ENCODE measurements around the gene GLP1R.

Gene GLP1R

DNA sequence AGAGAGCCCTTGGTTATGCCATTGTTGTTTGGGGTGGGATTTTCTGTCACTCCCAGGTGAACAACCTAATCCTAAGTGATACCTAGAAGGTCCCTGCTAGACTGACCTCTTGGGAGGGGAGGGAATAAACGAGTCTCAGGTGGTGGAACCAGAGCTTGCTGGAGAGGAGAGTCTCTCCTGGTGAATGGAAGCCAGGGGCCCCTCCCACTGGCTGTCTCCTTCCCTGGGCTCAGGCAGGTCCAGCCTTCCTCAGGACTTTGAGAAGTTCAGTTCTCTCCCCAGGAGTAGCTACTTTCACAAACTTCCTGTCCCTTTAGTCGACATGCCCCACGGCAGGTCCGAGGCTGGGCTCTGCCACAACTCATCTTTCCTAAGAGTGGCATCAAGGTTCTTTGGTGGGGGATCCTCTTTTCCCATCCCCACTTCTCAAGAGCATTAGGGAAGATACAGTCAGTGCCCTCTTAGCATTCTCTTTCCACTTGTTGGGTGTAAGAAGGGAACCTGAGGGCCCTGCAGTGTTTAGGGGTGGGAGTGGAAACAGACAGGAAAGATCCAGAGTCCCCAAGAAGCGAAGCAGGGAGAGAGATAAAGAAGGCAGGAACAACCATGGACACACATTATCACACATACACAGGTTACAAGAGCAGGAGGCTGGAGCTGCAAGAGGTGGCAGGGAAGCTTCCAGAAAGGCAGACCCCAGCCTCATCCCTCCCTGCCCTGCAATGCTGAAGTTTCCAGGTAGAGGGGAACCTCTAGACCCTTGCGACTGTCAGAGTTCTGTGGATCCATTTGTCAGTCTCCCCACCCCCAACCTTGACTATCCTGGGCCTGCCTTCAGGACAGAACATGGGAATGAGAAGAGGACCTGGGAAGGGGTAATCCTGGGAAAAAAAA, 900 bp upstream of the GLP1R start:
- DNase-seq: no peak

DNA sequence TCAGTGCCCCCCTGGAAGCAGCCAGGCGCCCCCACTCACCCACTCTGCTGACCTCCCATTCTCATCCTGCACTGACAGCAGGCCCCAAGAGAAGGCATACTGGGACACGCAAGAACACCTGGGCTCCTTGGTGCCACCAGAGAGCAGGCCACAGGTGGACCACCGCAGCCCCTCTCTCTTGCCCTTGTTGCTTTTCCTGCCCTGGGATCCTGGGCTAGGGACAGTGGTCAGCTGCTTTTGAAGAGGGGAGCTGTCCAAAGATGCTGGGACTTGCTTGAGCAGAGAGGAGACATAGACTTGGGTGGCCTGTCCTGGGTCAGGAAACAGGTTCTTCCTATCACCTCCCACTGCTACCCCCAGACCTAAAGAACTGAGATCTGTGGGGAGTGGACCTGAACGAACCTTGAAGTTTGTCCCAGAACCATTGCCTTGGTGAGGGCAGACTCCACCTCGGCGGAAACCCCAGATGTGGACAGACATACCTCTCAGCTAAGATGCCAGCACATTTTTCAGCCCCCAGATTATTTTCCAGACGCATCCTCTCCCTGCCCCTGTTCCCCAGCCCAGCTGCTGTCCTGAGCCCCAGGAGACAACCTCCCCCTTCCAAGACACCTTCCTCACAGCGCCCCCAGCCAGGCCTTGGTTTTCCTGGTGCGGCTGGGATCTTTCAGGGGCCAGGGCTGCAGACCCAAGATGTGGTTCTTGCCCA, 1.1 kb downstream of the GLP1R start:
- no peak for DNase-seq

DNA sequence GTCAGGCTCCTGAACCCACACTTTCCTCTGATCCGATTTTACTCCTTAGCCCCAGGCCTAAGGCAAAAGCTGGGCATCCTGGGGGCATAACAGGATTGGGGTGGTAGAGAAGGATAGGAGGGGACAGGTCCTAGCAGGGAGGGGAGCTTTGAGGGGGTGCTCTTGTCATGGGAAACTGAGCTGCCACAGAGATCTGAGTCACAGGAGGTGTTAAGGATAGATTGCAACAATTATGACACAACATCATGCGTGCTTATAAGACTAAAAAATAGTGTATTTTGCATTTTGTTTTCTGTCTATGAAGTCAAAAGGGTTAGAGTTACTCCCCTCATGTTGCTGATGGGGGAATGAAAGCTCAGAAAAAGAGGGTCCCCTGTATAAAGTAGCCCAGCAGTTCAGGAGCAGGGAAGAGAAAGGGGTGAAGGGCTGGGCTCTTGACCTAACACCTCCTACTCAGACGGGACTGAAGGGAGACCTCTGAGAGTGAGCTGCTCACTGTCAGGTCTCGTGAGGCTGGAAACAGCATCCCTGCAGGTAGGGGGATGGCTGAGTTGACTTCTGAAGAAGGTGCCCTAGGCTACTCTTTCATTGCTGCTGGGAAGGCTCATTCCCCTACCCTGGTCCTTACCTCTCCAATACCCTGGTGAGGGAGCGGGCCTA, 2.0 kb downstream of the GLP1R start:
- no peak for DNase-seq

DNA sequence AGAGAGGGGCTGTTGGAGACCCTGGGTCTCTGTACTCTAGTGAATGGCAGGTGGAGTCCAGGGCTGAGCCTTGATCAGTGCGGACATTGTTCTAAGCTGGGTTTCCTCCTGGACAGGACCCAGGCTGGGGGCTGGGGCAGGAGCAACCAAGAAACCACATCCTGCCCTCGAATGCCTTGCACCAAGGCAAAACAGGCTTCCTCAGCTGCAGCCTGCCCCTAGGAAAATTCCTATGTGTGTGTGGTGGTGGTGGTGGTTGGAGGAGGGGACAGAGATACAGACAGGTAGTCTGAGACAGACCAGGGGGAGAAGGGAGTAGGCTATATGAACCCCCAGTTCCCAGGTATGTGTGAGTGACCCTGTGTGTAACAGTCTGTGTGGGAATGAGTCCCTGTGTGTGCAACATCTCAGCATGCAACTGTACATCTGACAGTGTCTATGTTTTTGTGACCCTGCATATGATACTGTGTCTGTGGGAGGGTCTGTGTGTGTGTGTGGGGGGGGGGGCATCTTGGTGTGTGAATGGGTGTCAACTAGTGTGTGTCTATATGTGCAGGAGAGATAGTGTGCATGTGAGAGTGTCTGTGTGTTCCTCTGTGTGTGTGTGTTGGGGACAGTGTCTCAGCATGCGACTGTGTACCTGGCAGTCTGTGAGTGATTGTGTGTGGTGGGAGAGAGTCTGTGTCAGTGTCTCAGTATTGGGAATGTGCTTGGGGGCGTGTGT, 3.0 kb downstream of the GLP1R start:
- no peak for DNase-seq

DNA sequence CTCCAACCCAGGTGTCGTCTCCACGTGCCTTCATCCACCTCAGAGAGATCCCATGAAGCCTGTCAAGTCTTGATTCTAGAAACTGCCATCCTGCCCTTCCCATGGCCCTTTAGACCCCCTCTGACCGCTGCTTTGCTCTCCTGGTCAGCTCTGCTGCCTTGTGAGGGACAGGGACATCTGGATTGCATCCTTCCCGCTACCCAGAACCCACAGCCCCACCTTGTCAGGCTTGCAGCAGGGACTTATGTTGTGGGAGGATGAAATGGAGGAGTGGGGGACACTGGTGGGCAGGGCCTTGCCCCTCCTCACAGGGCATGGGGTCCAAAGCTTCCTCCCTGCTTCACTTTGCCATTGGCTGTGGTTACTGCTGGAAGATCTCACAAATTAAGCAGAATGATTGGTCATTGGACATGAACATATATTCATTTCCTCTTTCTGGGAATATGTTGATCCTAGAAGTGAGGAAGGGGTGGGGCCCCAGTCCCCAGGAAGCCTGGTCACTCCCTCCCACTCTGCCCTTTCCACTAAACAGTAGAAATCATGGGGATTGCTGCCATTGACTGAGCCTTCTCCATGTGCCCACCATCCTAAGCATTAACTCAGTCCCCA, 4.5 kb downstream of the GLP1R start:
- no peak for DNase-seq

DNA sequence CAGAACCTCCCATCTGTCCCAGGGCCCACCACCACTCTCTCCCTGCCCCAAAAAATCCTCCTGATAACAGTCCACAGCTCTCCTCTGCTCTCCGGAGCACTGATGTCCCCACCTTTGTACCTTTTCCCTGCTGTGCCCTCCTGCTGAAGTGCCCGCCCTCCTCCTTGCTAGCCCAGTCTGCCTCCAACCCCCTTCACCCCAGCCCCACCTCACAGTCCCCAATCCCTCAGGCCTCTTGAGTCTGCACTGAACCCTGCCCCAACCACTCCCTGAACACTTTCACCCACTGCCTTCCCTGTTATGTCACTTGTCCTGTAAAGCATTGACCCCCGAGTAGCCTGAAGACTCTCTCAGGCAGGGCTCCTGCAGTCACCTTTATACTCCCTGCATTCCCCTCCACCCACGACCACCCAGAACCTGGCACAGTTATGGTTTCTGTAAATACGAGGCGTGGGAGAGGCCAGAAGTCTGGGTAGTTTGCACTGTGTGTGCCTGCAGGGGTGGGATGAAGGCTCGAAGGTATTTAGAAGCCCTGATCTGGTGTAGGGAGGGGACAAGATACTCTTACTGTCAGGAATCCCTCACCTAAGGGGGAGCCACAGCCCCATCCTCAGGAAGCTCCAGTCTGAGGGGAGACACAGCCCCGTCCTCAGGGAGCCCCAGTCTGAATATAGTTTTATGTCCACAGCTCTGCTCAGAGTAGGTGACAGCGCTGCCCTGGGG, 5.4 kb downstream of the GLP1R start:
- DNase-seq: no peak

DNA sequence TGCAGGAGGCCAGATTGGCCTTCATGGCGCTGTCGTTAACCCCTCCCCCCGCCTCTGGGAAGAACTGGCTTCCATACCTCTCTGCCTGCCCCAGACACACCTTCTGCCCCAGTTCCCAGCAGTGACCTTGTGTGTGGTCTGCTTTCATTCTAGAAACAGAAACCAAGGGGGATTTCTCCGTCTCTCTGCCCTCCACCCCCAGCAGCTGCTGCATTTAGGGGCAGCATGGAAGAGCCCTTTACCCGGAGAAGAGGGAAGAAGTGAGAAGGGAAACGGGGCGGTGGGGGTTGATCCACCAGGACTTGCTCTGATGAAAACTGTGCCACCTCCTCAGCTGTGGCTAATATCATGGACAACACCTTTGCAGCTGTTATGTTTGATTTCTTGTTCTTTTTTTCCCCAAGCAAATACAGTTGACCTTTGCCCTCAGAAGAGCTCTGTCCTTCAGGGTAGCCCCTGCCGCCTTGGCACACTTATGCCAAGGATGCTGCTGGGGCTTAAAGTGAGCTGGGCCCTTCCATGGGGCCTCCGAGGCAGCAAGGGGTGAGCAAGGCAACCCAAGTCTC, 6.1 kb downstream of the GLP1R start:
- no peak for DNase-seq

DNA sequence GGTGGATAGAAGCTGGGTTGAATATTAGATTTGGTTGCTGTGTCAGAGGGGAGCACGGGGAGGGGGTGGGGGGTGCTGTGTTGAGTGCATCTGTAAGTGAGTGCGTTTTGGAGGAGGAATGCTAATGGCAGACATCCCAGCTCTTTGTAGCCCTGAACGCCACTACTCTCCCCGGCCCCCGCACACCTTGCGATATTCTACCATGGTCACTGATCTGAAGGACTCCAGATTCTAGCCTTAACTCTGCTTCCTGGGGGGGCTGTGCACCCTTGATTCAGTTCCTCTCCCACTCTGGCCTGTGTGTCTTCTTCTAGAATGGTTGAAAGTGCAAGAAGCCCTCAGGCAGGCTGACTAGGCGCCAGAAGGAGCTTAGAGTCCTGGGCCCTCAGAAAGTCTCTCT, 7.1 kb downstream of the GLP1R start:
- no peak for DNase-seq

DNA sequence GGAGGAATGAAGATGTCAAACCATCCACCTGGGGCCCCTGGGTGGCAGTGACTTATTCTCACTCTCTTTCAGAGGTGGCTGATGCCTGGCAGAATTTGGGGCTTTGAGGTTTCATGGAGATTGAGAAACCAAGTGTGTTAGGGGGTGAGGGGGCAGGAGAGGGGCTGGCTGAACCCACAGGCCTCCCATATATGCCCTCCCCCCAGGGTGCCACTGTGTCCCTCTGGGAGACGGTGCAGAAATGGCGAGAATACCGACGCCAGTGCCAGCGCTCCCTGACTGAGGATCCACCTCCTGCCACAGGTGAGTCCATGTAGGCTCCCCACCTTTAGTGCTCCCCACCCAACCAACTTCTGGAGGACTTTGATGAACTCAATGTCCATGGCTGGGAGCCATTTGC, 7.6 kb downstream of the GLP1R start:
- DNase-seq: no peak

DNA sequence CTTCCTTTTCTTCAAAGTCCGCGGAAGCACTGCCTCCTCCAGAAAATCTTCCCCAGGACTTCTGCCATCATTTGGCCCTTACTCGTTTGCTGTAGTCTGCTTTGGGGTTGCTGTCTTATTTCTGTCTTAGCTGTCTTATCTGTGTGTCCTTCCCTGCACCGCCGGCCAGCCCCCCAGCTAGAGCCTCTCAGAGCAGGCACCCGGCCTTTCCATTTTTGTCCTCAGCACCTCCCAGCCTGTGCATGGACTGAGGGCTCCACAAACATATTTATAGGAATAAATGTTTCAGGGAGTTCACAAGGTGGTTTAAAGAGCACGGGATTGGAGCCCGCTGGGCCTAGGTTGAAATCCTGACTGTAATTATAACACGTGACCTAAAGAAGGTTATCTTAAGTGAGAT, 8.1 kb downstream of the GLP1R start:
- DNase-seq: no peak

DNA sequence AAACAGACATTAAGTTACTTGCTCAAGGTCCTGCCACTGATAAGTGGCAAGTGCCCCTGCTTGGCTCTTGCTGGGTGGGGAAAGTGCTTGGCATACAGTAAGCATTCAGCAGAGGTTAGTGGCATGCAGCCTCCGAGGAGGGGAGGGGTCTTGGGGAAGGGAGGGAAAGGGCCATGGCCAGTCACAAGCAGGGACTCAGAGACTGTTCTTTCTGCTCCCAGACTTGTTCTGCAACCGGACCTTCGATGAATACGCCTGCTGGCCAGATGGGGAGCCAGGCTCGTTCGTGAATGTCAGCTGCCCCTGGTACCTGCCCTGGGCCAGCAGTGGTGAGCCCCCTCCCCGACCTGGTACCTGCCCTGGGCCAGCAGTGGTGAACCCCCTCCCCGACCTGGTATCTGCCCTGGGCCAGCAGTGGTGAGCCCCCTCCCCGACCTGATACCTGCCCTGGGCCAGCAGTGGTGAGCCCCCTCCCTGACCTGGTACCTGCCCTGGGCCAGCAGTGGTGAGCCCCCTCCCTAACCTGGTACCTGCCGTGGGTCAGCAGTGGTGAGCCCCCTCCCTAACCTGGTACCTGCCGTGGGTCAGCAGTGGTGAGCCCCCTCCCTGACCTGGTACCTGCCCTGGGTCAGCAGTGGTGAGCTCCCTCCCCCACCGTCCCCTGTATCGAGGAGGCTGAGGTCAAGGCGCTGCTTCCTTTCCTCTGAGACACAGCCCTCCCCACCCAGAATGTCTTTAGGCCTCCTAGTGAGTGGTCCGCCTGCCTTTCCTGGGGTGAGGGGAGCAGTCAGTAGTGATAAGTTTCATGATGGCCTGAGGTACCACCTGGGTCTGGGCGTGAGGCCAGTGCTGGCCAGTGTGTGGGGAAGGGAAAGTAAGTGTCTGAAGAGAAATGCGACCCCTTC, 8.9 kb downstream of the GLP1R start:
- no peak for DNase-seq

DNA sequence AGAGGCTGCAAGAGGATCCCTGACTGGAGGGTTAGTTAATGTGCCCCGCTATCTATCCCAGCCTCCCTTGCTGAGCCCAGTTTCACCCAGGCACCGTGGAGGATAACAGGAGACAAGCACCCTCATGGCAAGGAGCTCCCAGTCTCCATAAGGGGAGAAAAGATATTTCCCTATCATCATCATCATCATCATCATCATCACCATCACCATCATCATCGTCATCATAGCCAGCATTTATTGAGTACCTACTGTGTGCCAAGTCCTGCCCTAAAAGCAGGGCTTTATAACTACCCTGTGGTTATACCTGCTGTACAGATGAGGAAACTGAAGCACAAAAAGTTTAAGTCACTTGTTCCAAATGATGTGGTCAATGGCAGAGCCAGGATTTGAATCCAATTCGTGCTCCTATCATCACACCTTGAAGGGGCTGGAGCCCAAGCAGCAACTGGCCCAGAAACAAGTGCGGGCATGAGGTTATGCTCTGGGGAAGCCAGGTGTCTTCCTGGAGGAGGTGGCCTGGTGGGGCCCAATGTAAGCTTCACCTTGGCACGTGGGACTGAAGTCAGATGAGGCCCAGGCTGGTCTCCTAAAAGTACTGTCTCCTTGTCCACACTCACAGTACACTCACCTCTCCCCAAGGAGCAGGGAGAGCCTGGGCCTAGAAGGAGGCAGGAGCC, 10.0 kb downstream of the GLP1R start:
- no peak for DNase-seq

DNA sequence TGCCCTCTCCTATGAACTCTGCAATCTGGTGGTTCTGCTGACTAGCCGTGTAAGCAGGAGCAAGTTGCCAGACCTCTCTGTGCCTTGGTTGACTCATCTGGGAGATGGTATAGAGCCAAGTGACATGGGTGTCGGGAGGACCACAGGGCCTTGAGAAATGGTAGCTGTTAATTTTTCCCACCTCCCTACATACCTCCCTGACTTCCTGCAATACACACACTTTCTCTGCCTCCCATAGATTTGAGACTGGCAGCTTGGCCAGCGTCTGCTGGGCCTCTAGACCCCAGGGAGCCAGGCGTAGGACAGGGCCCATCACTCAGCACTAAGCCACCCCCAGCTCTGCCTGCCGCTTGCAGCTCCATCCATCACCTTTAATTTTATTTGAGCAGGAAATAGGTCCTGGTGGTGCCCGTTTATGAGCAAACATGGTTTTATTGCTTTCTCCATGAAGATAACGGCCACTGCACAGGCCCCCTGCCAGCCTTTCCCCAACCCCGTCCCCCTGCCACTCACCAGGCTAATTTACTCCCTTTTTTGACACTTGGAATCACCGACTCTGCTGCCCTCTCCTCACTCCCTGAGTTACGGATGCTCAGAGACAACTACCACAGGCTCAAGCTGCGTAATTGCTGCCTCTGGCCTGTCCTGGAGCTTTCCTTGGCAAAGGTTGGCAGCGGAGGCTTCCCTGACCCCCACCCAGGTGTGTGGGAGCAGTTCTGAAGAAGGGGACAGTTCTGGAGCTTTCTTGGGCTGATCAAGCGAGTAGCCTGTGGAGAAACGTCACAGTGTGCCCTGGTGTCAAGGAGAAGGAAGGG, 11.1 kb downstream of the GLP1R start:
- DNase-seq: no peak

DNA sequence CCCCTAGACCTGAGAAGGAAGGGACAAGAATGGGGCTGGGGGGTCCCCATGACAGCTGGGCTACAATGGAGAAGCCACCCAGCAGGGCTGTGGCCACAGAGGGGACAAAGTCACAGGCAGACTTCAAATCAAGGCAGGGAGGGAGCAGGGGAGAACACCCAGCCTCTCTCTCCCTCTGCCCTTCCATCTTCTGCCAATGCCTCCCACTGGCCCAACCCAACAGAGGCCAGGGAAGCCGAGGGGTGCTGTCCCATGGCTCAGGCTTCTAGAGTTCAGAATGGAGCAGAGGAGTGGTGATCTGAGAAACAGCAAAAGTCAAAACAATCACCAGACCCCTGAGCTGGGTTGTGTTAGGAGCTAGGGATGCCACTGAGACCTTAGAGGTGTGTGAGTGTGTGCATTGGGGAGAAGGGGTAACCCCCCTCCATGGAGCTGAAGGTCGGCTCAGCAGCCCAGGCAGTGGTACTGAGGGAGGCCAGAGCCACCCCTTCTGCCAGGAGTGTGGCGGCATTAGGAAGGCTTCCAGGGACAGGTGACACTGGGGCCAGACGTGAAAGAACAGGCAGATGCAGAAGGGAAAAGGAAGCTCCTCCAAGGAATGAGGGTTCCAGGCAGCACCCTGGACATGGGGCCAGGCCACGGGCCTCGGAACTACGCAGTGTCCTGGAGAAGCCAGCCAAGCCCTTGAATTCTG, 12.0 kb downstream of the GLP1R start:
- DNase-seq: no peak

DNA sequence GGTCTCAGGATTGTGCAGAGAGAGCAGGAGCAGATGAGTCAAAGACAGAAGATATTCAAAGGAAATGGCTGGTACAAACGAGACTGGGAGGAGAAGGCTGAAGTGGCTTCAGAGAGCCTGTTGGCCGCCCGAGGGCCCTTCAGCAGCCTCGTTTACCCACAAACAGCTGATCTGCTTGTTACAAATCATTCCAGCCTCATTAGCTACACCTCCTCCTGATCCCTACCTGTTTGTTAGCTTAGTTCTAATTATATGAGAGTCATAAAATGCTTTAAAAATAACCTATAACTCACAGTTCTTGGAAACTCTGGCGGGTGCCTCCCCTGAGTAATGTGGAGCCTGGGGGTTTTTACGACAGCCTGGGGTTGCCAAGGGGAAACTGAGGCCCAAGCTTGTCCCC, 12.6 kb downstream of the GLP1R start:
- no peak for DNase-seq

DNA sequence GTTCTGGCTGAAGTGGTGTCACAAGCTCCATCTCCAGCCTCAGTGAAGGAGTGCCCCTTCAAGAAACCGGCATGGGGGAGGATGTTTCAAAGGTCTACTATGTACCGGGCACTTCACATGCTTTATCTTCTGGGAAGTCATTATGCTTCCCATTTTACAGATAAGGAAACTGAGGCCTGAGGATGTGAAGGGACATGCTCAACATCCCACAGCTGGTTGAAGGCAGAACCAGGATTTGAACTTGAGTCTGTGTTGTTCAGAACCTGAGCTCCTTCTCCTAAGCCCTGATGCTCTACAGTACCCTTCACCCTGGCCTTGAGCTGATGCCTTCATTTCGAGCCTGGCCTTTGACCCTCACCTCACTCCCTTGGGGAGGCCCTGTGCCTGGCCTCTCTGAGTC, 13.0 kb downstream of the GLP1R start:
- no peak for DNase-seq

DNA sequence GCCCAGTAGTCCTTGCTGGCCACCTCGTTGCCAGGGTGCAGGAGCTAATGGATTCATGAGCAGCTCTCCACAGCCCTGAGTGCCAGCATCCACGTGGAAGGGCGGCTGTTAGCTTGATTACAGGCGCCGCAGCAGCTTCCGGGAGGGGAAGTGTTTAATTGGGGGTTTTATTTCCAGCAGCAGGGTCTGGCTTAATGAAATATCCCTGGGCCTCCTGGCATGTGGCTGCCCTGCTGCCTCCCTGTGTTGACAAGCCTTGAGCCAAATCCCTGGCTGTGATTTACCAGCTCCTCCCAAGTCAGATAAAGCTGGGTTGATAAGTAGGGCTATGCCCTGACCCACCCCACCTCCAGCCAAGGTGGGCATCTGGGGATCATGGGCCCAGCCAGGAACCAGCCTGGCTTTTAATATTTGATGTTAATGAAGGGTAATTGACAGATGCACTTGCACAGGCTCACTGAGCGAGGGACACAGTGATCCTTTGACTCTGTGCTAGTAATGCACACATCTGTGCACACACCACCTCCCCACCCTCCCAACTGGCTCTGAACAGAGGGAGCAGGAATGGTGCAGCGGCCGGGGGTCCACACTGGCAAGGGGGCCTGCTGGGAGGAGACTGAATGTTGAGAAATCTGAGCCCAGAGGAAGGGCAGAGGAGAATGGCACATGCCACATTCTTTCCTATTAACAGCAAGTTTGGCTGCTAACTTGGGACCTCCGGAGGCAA, 13.6 kb downstream of the GLP1R start:
- no peak for DNase-seq

DNA sequence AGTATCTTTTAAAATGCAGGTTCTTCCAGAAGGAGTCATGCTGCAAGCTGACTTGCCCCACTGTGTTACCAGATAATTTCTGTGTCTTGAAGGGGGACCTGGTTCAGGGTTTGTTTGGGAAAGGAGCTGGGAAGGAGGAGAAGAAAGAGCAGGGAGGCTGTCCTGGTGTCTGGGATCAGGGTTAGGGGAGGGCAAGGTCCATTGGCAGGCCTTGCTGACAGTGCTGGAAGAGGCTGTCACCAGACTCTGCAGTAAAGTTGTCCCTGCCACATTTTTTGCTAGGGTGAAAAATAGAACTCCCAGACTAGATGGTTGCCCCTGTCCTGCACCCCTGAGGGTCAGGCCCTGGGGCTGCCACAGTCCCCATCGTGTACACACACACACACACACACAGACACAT, 14.9 kb downstream of the GLP1R start:
- DNase-seq: no peak
